ENCODE measurements around the gene TMEM187. TPM values are rescaled to one million over a fixed set of nuclear protein-coding genes. Genes with fewer than 3 reads are reported as not detected.

The TMEM187 gene
- total and polyA plus RNA-seq, 10 of the 15 experiments (the other 5 are each of a cell fraction or from before 2014, with no cell fraction given) = 0.45 to 8.5 (median 4.1) TPM

GRCh38 chrX:154024271-154024670, 51.7 kb downstream of the TMEM187 start:
- Histone ChIP-seq H3K4me1 (ENCODE audit: control insufficient read depth, insufficient read depth, low read length) (peaks cover 8% of the 10 kb centered on the region), H3K79me2 (ENCODE audit: control insufficient read depth, insufficient read depth, low read length) (peaks cover 12% of the 10 kb centered on the region), H3K27ac (ENCODE audit: control insufficient read depth, insufficient read depth) (no peak overlapping the region), H4K20me1 (ENCODE audit: control insufficient read depth, insufficient read depth) (no peaks in the 10 kb centered on the region), H2AFZ (ENCODE audit: control insufficient read depth, low read depth, low read length) (no peak overlapping the region), H3K4me2 (ENCODE audit: control insufficient read depth, insufficient read depth) (no peak overlapping the region), H3K27me3 (replicated peaks in 1 of 2; ENCODE audit: control insufficient read depth in 2 of 2, insufficient read depth in 2 of 2, low read length in 1 of 2) (no peaks in the 10 kb centered on the region; a peak in 1 of 4 replicates), H3K9ac (ENCODE audit: control insufficient read depth, insufficient read depth, low read length) (no peak overlapping the region), H3K36me3 (ENCODE audit: control insufficient read depth in 2 of 2, insufficient read depth in 2 of 2, low read length in 1 of 2) (no peaks in the 10 kb centered on the region), H3K9me3 (replicated peaks; ENCODE audit: control insufficient read depth, insufficient read depth, low read length) (no peaks in the 10 kb centered on the region), H3K4me3 (no peak overlapping the region)
- DNase-seq (ENCODE audit: low read depth, low spot score) (no peak), ATAC-seq (no peak), FAIRE-seq (no peak)
- TF ChIP-seq BCL11A (IDR thresholded peaks at IDR 0.05; ENCODE audit: low read depth, low read length) = no peak
- CTCF ChIA-PET = interaction anchor here (1.0 kb wide), 1 partner anchor 77 kb away, joined by 3 read pairs; no protein-coding TSS in a partner anchor
- POLR2A ChIA-PET = no interaction called here
- in situ Hi-C loops (cut with MboI) (no loop called here), intact Hi-C loops (cut with micrococcal nuclease; ENCODE audit: unreplicated experiment) (no loop called here)
- no TSS peak for BruUV-seq (replicated peaks)
- RAD21 ChIA-PET (ENCODE audit: unreplicated experiment) = no interaction called here
- SMC1A ChIA-PET (ENCODE audit: uncharacterized antibody, unreplicated experiment) = no interaction called here
- 77% methylated on average over 11 of the region's 15 CpGs for WGBS (ENCODE audit: insufficient coverage, insufficient replicate concordance, low lambda C conversion rate, missing lambda C conversion rate)

GRCh38 chrX:154025230-154025629, 52.7 kb downstream of the TMEM187 start:
- 68% methylated on average over 8 of the region's 8 CpGs for WGBS (ENCODE audit: insufficient coverage, insufficient replicate concordance, low lambda C conversion rate, missing lambda C conversion rate)
- H3K9me3 ChIP-seq (replicated peaks; ENCODE audit: control insufficient read depth, insufficient read depth, low read length) = no peaks in the 10 kb centered on the region
- no TSS peak for BruUV-seq (replicated peaks)
- H3K79me2 ChIP-seq (ENCODE audit: control insufficient read depth, insufficient read depth, low read length) = peaks cover 7% of the 10 kb centered on the region
- POLR2A ChIA-PET = no interaction called here
- H4K20me1 ChIP-seq (ENCODE audit: control insufficient read depth, insufficient read depth) = no peaks in the 10 kb centered on the region
- ATAC-seq (no peak), FAIRE-seq (no peak), DNase-seq (ENCODE audit: low read depth, low spot score) (no peak)
- CTCF ChIA-PET = no interaction called here
- RAD21 ChIA-PET (ENCODE audit: unreplicated experiment) = no interaction called here
- H3K9ac ChIP-seq (ENCODE audit: control insufficient read depth, insufficient read depth, low read length) = no peak overlapping the region
- no peak overlapping the region for H3K4me2 ChIP-seq (ENCODE audit: control insufficient read depth, insufficient read depth)
- no peaks in the 10 kb centered on the region; a peak in 1 of 4 replicates for H3K27me3 ChIP-seq (replicated peaks in 1 of 2; ENCODE audit: control insufficient read depth in 2 of 2, insufficient read depth in 2 of 2, low read length in 1 of 2)
- SMC1A ChIA-PET (ENCODE audit: uncharacterized antibody, unreplicated experiment) = no interaction called here
- H2AFZ ChIP-seq (ENCODE audit: control insufficient read depth, low read depth, low read length) = no peak overlapping the region
- H3K4me1 ChIP-seq (ENCODE audit: control insufficient read depth, insufficient read depth, low read length) = peaks cover 8% of the 10 kb centered on the region
- H3K36me3 ChIP-seq (ENCODE audit: control insufficient read depth in 2 of 2, insufficient read depth in 2 of 2, low read length in 1 of 2) = no peaks in the 10 kb centered on the region; a peak in 2 of 4 replicates
- H3K4me3 ChIP-seq = no peak overlapping the region
- intact Hi-C loops (cut with micrococcal nuclease; ENCODE audit: unreplicated experiment) (no loop called here), in situ Hi-C loops (cut with MboI) (no loop called here)
- no peak overlapping the region for H3K27ac ChIP-seq (ENCODE audit: control insufficient read depth, insufficient read depth)
- TF ChIP-seq ZSCAN29 (IDR thresholded peaks at IDR 0.05) (no peak), TCF7 (IDR thresholded peaks at IDR 0.05; ENCODE audit: borderline replicate concordance) (no peak), EED (IDR thresholded peaks at IDR 0.05; ENCODE audit: low read depth) (no peak), IRF5 (IDR thresholded peaks at IDR 0.05; ENCODE audit: borderline replicate concordance) (no peak), RB1 (IDR thresholded peaks at IDR 0.05; ENCODE audit: borderline replicate concordance) (no peak), YY1 (IDR thresholded peaks at IDR 0.05; ENCODE audit: low read depth, low read length) (no peak), SREBF1 (IDR thresholded peaks at IDR 0.05; ENCODE audit: low read length) (no peak), EZH2 (IDR thresholded peaks at IDR 0.05; ENCODE audit: borderline replicate concordance, control insufficient read depth, low read depth, low read length) (no peak), SIX5 (IDR thresholded peaks at IDR 0.05; ENCODE audit: low read depth, low read length, severe bottlenecking) (no peak), TAF1 (IDR thresholded peaks at IDR 0.05; ENCODE audit: borderline replicate concordance, low read depth, low read length) (no peak), JUND (IDR thresholded peaks at IDR 0.05; ENCODE audit: low read depth, low read length) (no peak), EGR1 (IDR thresholded peaks at IDR 0.05; ENCODE audit: borderline replicate concordance in 1 of 2, low read depth in 2 of 2, low read length in 2 of 2) (no peak)
- TF ChIP-seq, protein P1, sequence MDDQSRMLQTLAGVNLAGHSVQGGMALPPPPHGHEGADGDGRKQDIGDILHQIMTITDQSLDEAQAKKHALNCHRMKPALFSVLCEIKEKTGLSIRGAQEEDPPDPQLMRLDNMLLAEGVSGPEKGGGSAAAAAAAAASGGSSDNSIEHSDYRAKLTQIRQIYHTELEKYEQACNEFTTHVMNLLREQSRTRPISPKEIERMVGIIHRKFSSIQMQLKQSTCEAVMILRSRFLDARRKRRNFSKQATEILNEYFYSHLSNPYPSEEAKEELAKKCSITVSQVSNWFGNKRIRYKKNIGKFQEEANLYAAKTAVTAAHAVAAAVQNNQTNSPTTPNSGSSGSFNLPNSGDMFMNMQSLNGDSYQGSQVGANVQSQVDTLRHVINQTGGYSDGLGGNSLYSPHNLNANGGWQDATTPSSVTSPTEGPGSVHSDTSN (IDR thresholded peaks at IDR 0.05; ENCODE audit: insufficient replicate concordance, low read depth, low read length) = no peak

Measured in GM12878 (cell line).